ENCODE data around the gene TMED1. TPM values are rescaled to one million over a fixed set of nuclear protein-coding genes. Genes with fewer than 3 reads are reported as not detected.

Gene TMED1
- total and polyA plus RNA-seq, 2 of the 13 experiments (the other 11 are each of a cell fraction or from before 2014, with no cell fraction given): 48.3 to 51.8 TPM

GRCh38 chr19:10835754-10836478 is at the start of gene TMED1 (continued):
- TF ChIP-seq ZHX2 (IDR thresholded peaks at IDR 0.05; ENCODE audit: low read depth) (no peak), ZHX2 (CRISPR knock-in tag; IDR thresholded peaks at IDR 0.05; ENCODE audit: borderline replicate concordance) (no peak), MEF2D (CRISPR knock-in tag; IDR thresholded peaks at IDR 0.05) (no peak), ZNF530 (CRISPR knock-in tag; IDR thresholded peaks at IDR 0.05; ENCODE audit: low read depth) (no peak), HOXA9 (CRISPR knock-in tag; IDR thresholded peaks at IDR 0.05; ENCODE audit: borderline replicate concordance) (no peak), HMG20A (CRISPR knock-in tag; IDR thresholded peaks at IDR 0.05; ENCODE audit: borderline replicate concordance) (no peak), NR1H2 (CRISPR knock-in tag; IDR thresholded peaks at IDR 0.05; ENCODE audit: borderline replicate concordance, low read depth) (no peak), ZNF576 (CRISPR knock-in tag; IDR thresholded peaks at IDR 0.05) (no peak), ZNF780A (CRISPR knock-in tag; IDR thresholded peaks at IDR 0.05) (no peak), HES4 (CRISPR knock-in tag; IDR thresholded peaks at IDR 0.05; ENCODE audit: borderline replicate concordance) (peak; percentile 11; the same call in 1 of the 2 replicates), PHF20 (CRISPR knock-in tag; IDR thresholded peaks at IDR 0.05) (no peak), HNRNPLL (IDR thresholded peaks at IDR 0.05; ENCODE audit: low read depth, low read length, poor library complexity, severe bottlenecking) (peak; percentile 53), ZNF124 (CRISPR knock-in tag; IDR thresholded peaks at IDR 0.05) (no peak), ZMYM2 (CRISPR knock-in tag; IDR thresholded peaks at IDR 0.05) (no peak; the same call in 1 of the 2 replicates), RFXANK (CRISPR knock-in tag; IDR thresholded peaks at IDR 0.05) (no peak), NKX3-1 (CRISPR knock-in tag; IDR thresholded peaks at IDR 0.05) (no peak), IRF1 (CRISPR knock-in tag; IDR thresholded peaks at IDR 0.05; ENCODE audit: low read depth) (peak; percentile 67; the same call in 1 of the 2 replicates), TFAP4 (IDR thresholded peaks at IDR 0.05; ENCODE audit: borderline replicate concordance, low read depth) (peak; percentile 25; the same call in 1 of the 2 replicates), MBD4 (IDR thresholded peaks at IDR 0.05; ENCODE audit: borderline replicate concordance, low read length) (no peak), SNRNP70 (IDR thresholded peaks at IDR 0.05; ENCODE audit: low read depth, low read length) (no peak), ZNF501 (CRISPR knock-in tag; IDR thresholded peaks at IDR 0.05) (peak; percentile 88; the same call in 1 of the 2 replicates), CC2D1A (CRISPR knock-in tag; IDR thresholded peaks at IDR 0.05) (no peak)
